Measurements from ENCODE around the gene CHST10. TPM values are rescaled to one million over a fixed set of nuclear protein-coding genes. Genes with fewer than 3 reads are reported as not detected.
"Not testable (repeated sequence)": the region's sequence is repeated elsewhere in the genome, so short reads cannot be mapped to it uniquely, and the experiment has no call there.

The CHST10 gene
- polyA plus RNA-seq, 2 donors, result 0.81 to 1.3 TPM

DNA sequence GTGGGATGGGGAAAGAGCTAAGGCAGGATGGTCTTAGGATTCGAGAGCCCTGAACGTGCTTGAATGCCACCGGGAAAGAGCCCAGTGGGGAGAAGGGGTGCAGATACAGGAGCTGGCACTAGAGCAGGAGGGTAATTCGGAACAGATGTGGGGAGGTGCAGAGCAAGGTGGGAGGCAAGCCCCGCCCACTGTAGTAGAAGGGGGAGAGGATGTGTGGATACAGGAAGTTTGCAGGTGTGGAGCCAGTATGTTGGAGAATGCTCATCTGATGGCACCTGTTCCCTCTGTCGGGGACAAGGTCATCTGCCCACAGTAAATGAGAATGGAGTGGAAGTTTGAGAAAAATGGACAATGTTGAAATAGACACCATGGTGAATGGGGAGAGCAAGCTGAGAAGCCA, 28.8 kb downstream of the CHST10 start:
- no peaks in the 10 kb centered on the region for H3K4me1 ChIP-seq (ENCODE audit: control insufficient read depth in 2 of 2, insufficient read depth in 2 of 2, low read length in 1 of 2)
- peaks cover 0 to 1% of the 10 kb centered on the region in 2 donors for H3K36me3 ChIP-seq (ENCODE audit: control insufficient read depth in 2 of 2, insufficient read depth in 2 of 2, low read length in 1 of 2)
- no peak overlapping the region for H3K4me3 ChIP-seq (ENCODE audit: low read depth in 1 of 2, low read length in 2 of 2)
- H3K27me3 ChIP-seq (ENCODE audit: control insufficient read depth in 1 of 2, insufficient read depth in 2 of 2, low read length in 2 of 2), result no peaks in the 10 kb centered on the region
- WGBS, 2 donors, result 84 to 88% methylated on average over 6 of the region's 6 CpGs
- H3K27ac ChIP-seq (ENCODE audit: low read depth in 2 of 2, low read length in 1 of 2), result no peak overlapping the region
- no peaks in the 10 kb centered on the region for H3K9me3 ChIP-seq (ENCODE audit: control insufficient read depth in 2 of 2, insufficient read depth in 1 of 2, low read depth in 1 of 2, low read length in 1 of 2)

DNA sequence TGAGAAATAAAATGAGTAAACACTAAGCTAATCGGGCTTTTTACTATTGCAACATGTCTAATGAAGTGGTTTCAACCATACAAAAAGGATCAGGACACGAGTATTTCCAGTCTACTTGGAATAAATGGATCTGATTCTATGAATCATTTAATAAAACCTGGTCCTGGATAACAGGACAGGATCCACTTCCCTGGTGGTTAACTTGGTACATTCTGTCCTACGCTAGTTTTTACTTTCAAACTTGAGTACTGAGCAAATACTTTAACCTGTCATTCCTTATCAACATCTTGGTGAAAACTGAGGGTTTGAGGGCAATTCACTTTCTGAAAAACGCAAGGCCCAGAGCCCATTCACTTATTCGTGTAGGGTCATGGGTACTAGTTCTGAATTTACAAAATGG, 33.5 kb downstream of the CHST10 start:
- H3K27me3 ChIP-seq (ENCODE audit: control insufficient read depth in 1 of 2, insufficient read depth in 2 of 2, low read length in 2 of 2), result no peaks in the 10 kb centered on the region
- no peaks in the 10 kb centered on the region for H3K36me3 ChIP-seq (ENCODE audit: control insufficient read depth in 2 of 2, insufficient read depth in 2 of 2, low read length in 1 of 2)
- 81% methylated on average over 5 of the region's 5 CpGs for WGBS, 2 donors
- no peak overlapping the region for H3K27ac ChIP-seq (ENCODE audit: low read depth in 2 of 2, low read length in 1 of 2)
- H3K4me3 ChIP-seq (ENCODE audit: low read depth in 1 of 2, low read length in 2 of 2), result no peak overlapping the region
- no peaks in the 10 kb centered on the region for H3K9me3 ChIP-seq (ENCODE audit: control insufficient read depth in 2 of 2, insufficient read depth in 1 of 2, low read depth in 1 of 2, low read length in 1 of 2)
- no peaks in the 10 kb centered on the region for H3K4me1 ChIP-seq (ENCODE audit: control insufficient read depth in 2 of 2, insufficient read depth in 2 of 2, low read length in 1 of 2)

DNA sequence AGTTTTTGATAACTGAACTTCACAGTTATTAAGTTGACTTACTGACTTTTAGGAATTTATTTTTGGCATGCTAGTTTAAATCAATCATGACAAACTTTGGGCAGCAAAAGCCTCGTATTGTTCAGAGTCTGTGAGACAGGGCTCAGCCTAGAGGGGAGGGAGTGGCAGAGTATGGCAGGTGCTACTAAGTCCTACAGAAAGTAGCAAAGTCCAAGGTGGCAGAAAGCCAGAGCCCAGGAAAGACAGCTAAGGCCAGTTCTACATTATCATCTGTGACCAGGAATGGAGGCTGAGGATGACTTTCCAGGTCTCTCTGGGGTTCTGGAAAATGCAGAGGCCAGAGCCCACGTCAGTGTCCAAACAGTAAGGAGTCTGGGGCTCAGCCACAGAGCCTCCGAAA, 34.2 kb downstream of the CHST10 start:
- Histone ChIP-seq H3K27me3 (ENCODE audit: control insufficient read depth in 1 of 2, insufficient read depth in 2 of 2, low read length in 2 of 2) (no peaks in the 10 kb centered on the region), H3K36me3 (ENCODE audit: control insufficient read depth in 2 of 2, insufficient read depth in 2 of 2, low read length in 1 of 2) (no peaks in the 10 kb centered on the region), H3K27ac (ENCODE audit: low read depth in 2 of 2, low read length in 1 of 2) (no peak overlapping the region), H3K4me3 (ENCODE audit: low read depth in 1 of 2, low read length in 2 of 2) (no peak overlapping the region), H3K9me3 (ENCODE audit: control insufficient read depth in 2 of 2, insufficient read depth in 1 of 2, low read depth in 1 of 2, low read length in 1 of 2) (no peaks in the 10 kb centered on the region), H3K4me1 (ENCODE audit: control insufficient read depth in 2 of 2, insufficient read depth in 2 of 2, low read length in 1 of 2) (no peaks in the 10 kb centered on the region)
- WGBS, 2 donors, result 59 to 70% methylated on average over 3 of the region's 3 CpGs

GRCh38 chr2:100381240-100381639, 36.2 kb downstream of the CHST10 start:
- Histone ChIP-seq H3K27ac (ENCODE audit: low read depth in 2 of 2, low read length in 1 of 2) (no peak overlapping the region), H3K36me3 (ENCODE audit: control insufficient read depth in 2 of 2, insufficient read depth in 2 of 2, low read length in 1 of 2) (no peaks in the 10 kb centered on the region), H3K27me3 (ENCODE audit: control insufficient read depth in 1 of 2, insufficient read depth in 2 of 2, low read length in 2 of 2) (no peaks in the 10 kb centered on the region), H3K4me1 (ENCODE audit: control insufficient read depth in 2 of 2, insufficient read depth in 2 of 2, low read length in 1 of 2) (no peaks in the 10 kb centered on the region), H3K9me3 (ENCODE audit: control insufficient read depth in 2 of 2, insufficient read depth in 1 of 2, low read depth in 1 of 2, low read length in 1 of 2) (no peaks in the 10 kb centered on the region), H3K4me3 (ENCODE audit: low read depth in 1 of 2, low read length in 2 of 2) (no peak overlapping the region)
- 30 to 33% methylated on average over 4 of the region's 4 CpGs for WGBS, 2 donors

DNA sequence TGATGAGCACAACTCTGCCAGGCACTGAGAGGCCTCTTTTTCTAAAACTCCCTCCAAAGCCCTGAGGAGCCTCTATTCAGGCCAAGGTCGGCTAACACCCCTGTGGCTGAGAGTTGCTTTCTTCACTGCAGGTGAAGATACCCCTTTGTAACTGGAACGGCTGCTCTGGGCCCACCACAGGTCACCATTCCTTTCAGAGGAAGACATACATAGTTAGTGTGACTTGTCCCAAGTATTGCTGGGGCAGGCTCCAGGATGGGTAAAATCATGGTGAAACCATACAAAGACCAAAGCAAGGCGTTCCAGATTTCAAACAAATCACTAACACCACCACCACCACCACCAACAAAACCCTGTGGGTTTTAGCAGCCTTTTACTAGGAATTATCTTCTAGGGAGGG, 36.8 kb downstream of the CHST10 start:
- WGBS, 2 donors, result 87 to 88% methylated on average over 3 of the region's 3 CpGs
- Histone ChIP-seq H3K9me3 (ENCODE audit: control insufficient read depth in 2 of 2, insufficient read depth in 1 of 2, low read depth in 1 of 2, low read length in 1 of 2) (no peaks in the 10 kb centered on the region), H3K36me3 (ENCODE audit: control insufficient read depth in 2 of 2, insufficient read depth in 2 of 2, low read length in 1 of 2) (no peaks in the 10 kb centered on the region), H3K4me3 (ENCODE audit: low read depth in 1 of 2, low read length in 2 of 2) (no peak overlapping the region), H3K27ac (ENCODE audit: low read depth in 2 of 2, low read length in 1 of 2) (no peak overlapping the region), H3K4me1 (ENCODE audit: control insufficient read depth in 2 of 2, insufficient read depth in 2 of 2, low read length in 1 of 2) (no peaks in the 10 kb centered on the region), H3K27me3 (ENCODE audit: control insufficient read depth in 1 of 2, insufficient read depth in 2 of 2, low read length in 2 of 2) (no peaks in the 10 kb centered on the region)

- Histone ChIP-seq H3K36me3 (ENCODE audit: control insufficient read depth in 2 of 2, insufficient read depth in 2 of 2, low read length in 1 of 2) (no peaks in the 10 kb centered on the region), H3K4me1 (ENCODE audit: control insufficient read depth in 2 of 2, insufficient read depth in 2 of 2, low read length in 1 of 2) (no peaks in the 10 kb centered on the region), H3K27ac (ENCODE audit: low read depth in 2 of 2, low read length in 1 of 2) (no peak overlapping the region), H3K27me3 (ENCODE audit: control insufficient read depth in 1 of 2, insufficient read depth in 2 of 2, low read length in 2 of 2) (no peaks in the 10 kb centered on the region), H3K4me3 (ENCODE audit: low read depth in 1 of 2, low read length in 2 of 2) (no peak overlapping the region), H3K9me3 (ENCODE audit: control insufficient read depth in 2 of 2, insufficient read depth in 1 of 2, low read depth in 1 of 2, low read length in 1 of 2) (no peaks in the 10 kb centered on the region)
- 82 to 85% methylated on average over 7 of the region's 7 CpGs for WGBS, 2 donors
Observed at GRCh38 chr2:100376836-100377235, 40.6 kb downstream of the CHST10 start.

- Histone ChIP-seq H3K9me3 (ENCODE audit: control insufficient read depth in 2 of 2, insufficient read depth in 1 of 2, low read depth in 1 of 2, low read length in 1 of 2) (peaks cover 3 to 4% of the 10 kb centered on the region in 2 donors), H3K4me1 (ENCODE audit: control insufficient read depth in 2 of 2, insufficient read depth in 2 of 2, low read length in 1 of 2) (no peaks in the 10 kb centered on the region), H3K27me3 (ENCODE audit: control insufficient read depth in 1 of 2, insufficient read depth in 2 of 2, low read length in 2 of 2) (no peaks in the 10 kb centered on the region), H3K27ac (ENCODE audit: low read depth in 2 of 2, low read length in 1 of 2) (no peak overlapping the region), H3K4me3 (ENCODE audit: low read depth in 1 of 2, low read length in 2 of 2) (no peak overlapping the region), H3K36me3 (ENCODE audit: control insufficient read depth in 2 of 2, insufficient read depth in 2 of 2, low read length in 1 of 2) (no peaks in the 10 kb centered on the region)
- WGBS, 2 donors, result 87 to 91% methylated on average over 1 of the region's 1 CpG
Observed at GRCh38 chr2:100367163-100367562, 50.3 kb downstream of the CHST10 start.

DNA sequence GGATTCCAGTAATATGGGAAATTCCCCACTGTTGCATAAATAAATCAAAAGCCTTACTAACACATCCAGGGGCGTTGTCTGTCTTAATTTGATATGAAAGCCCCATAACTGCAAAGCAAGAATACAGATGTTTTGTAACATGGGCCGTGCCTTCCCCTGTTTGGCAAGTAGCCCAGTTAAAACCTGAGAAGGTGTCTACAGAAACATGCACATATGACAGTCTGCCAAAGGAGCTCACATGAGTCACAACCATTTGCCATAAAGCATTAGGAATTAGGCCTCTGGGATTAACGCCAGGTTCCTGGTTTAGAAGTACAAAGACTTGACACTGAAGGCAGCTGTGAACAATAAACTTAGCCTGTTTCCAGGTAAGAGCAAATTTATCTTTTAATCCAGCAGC, 52.0 kb downstream of the CHST10 start:
- H3K36me3 ChIP-seq (ENCODE audit: control insufficient read depth in 2 of 2, insufficient read depth in 2 of 2, low read length in 1 of 2), result no peaks in the 10 kb centered on the region
- WGBS, 2 donors, result 15 to 16% methylated on average over 3 of the region's 3 CpGs
- H3K4me1 ChIP-seq (ENCODE audit: control insufficient read depth in 2 of 2, insufficient read depth in 2 of 2, low read length in 1 of 2), result no peaks in the 10 kb centered on the region
- no peak overlapping the region for H3K27ac ChIP-seq (ENCODE audit: low read depth in 2 of 2, low read length in 1 of 2)
- no peaks in the 10 kb centered on the region for H3K27me3 ChIP-seq (ENCODE audit: control insufficient read depth in 1 of 2, insufficient read depth in 2 of 2, low read length in 2 of 2)
- peaks cover 3 to 4% of the 10 kb centered on the region in 2 donors for H3K9me3 ChIP-seq (ENCODE audit: control insufficient read depth in 2 of 2, insufficient read depth in 1 of 2, low read depth in 1 of 2, low read length in 1 of 2)
- H3K4me3 ChIP-seq (ENCODE audit: low read depth in 1 of 2, low read length in 2 of 2), result no peak overlapping the region

GRCh38 chr2:100362269-100362668, 55.2 kb downstream of the CHST10 start:
- H3K4me3 ChIP-seq (ENCODE audit: low read depth in 1 of 2, low read length in 2 of 2); H3K27ac ChIP-seq (ENCODE audit: low read depth in 2 of 2, low read length in 1 of 2); H3K36me3 ChIP-seq (ENCODE audit: control insufficient read depth in 2 of 2, insufficient read depth in 2 of 2, low read length in 1 of 2); H3K9me3 ChIP-seq (ENCODE audit: control insufficient read depth in 2 of 2, insufficient read depth in 1 of 2, low read depth in 1 of 2, low read length in 1 of 2); H3K27me3 ChIP-seq (ENCODE audit: control insufficient read depth in 1 of 2, insufficient read depth in 2 of 2, low read length in 2 of 2); H3K4me1 ChIP-seq (ENCODE audit: control insufficient read depth in 2 of 2, insufficient read depth in 2 of 2, low read length in 1 of 2): not testable (repeated sequence)
- WGBS, 2 donors, result 90 to 97% methylated on average over 7 of the region's 7 CpGs

DNA sequence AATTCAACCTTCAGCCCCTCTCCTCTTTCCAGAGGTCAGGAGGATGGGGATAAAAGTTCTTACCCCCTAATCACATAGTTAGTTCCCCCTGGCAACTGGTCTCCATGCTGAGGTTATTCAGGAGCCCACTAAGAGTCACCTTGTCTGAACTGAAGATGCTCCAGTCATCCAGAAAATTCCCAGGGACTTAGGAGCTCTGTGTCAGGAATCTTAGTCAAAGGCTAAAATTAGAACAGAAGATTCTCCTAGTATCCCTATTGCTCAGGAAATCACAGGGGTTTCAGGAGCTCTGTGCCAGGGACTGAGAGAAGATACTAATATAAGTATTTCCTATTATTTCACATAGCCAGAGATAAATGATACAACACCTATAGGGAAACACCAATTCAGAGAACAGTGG, 57.9 kb downstream of the CHST10 start:
- Histone ChIP-seq H3K9me3 (ENCODE audit: control insufficient read depth in 2 of 2, insufficient read depth in 1 of 2, low read depth in 1 of 2, low read length in 1 of 2) (no peaks in the 10 kb centered on the region), H3K4me3 (ENCODE audit: low read depth in 1 of 2, low read length in 2 of 2) (no peak overlapping the region), H3K27ac (ENCODE audit: low read depth in 2 of 2, low read length in 1 of 2) (no peak overlapping the region), H3K4me1 (ENCODE audit: control insufficient read depth in 2 of 2, insufficient read depth in 2 of 2, low read length in 1 of 2) (no peaks in the 10 kb centered on the region), H3K36me3 (ENCODE audit: control insufficient read depth in 2 of 2, insufficient read depth in 2 of 2, low read length in 1 of 2) (no peaks in the 10 kb centered on the region), H3K27me3 (ENCODE audit: control insufficient read depth in 1 of 2, insufficient read depth in 2 of 2, low read length in 2 of 2) (no peaks in the 10 kb centered on the region)
